Brain microvascular endothelial cell (primary cell): ENCODE results near the gene KRT222.

ENCODE experiments used
- DNase-seq: peaks from one replicate; pipeline ENCODE4 v3.0.0-alpha.2; 2020
- H3K27ac ChIP-seq: fragments of 250-450 bp; sonication (Bioruptor Pico); 2 replicates; pipeline ENCODE4 v1.5.1; 2020; ENCODE audit warnings: mild to moderate bottlenecking, moderate library complexity
- H3K27me3 ChIP-seq: fragments of 250-450 bp; sonication (Bioruptor Pico); replicated peaks from 2 replicates; pipeline ENCODE4 v1.5.1; 2020; ENCODE audit warnings: mild to moderate bottlenecking
- H3K36me3 ChIP-seq: fragments of 250-450 bp; sonication (Bioruptor Pico); replicated peaks from 2 replicates; pipeline ENCODE4 v1.5.1; 2020; ENCODE audit warnings: mild to moderate bottlenecking
- H3K4me3 ChIP-seq: 2 replicates; pipeline ENCODE4 v1.5.1; 2011; ENCODE audit warnings: low read depth, mild to moderate bottlenecking, control low read depth, low read length, moderate library complexity
- in situ Hi-C: cut with HindIII; loops from 2 replicates; pipeline ENCODE4 v1.10.0; 2017; ENCODE audit warnings: low sequenced_read_pairs, low pct_ligation_motif_present
- TF ChIP-seq, protein P1 (sequence below): IDR thresholded peaks from 2 replicates; pipeline ENCODE4 v1.5.1; 2011; ENCODE audit warnings: low read depth, mild to moderate bottlenecking, moderate library complexity, low read length, control low read depth, inconsistent platforms; ENCODE audit errors: missing control alignments

The KRT222 gene

GRCh38 chr17:40651939-40652338 is 13.0 kb downstream of the KRT222 start:
- no peak overlapping the region for H3K4me3 ChIP-seq
- no peaks in the 10 kb centered on the region for H3K27me3 ChIP-seq
- H3K27ac ChIP-seq, result no peak overlapping the region
- in situ Hi-C loops, result no loop called here
- no peaks in the 10 kb centered on the region for H3K36me3 ChIP-seq
- TF ChIP-seq, protein P1, sequence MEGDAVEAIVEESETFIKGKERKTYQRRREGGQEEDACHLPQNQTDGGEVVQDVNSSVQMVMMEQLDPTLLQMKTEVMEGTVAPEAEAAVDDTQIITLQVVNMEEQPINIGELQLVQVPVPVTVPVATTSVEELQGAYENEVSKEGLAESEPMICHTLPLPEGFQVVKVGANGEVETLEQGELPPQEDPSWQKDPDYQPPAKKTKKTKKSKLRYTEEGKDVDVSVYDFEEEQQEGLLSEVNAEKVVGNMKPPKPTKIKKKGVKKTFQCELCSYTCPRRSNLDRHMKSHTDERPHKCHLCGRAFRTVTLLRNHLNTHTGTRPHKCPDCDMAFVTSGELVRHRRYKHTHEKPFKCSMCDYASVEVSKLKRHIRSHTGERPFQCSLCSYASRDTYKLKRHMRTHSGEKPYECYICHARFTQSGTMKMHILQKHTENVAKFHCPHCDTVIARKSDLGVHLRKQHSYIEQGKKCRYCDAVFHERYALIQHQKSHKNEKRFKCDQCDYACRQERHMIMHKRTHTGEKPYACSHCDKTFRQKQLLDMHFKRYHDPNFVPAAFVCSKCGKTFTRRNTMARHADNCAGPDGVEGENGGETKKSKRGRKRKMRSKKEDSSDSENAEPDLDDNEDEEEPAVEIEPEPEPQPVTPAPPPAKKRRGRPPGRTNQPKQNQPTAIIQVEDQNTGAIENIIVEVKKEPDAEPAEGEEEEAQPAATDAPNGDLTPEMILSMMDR, result no peak
- no peak for DNase-seq

DNA sequence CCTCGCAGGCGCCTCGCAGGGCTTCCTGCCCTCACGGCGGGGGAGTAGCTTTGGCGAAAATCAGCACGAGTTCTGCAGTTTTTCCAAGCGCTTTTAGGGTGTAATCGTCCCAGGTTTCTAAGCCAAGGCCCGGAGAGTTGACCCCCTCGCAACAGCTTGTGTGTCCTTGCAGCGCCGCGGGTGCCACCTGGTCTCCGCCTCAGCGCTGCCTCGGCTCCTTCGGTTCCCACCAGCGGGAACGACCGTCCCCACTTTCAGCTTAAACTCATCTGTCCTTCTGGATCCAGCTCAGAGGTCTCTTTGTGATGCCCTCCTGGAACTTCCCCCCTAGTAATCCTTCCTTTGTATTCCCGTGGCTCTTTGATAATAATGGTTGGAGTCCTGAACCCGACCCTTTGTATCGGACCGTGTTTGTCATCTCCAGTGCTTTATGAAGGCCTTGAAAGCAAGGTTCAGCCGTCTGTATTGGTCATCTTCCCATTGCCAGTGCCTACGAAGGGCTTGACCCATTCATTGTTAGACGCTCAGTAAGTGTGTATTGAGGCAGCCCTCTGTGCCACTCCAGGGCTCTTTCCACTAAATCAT is 16.5 kb downstream of the KRT222 start:
- no peaks in the 10 kb centered on the region for H3K27me3 ChIP-seq
- H3K27ac ChIP-seq, result peak overlapping the region; percentile 97
- no peaks in the 10 kb centered on the region for H3K36me3 ChIP-seq
- in situ Hi-C loops, result no loop called here
- peak overlapping the region; percentile 89 for H3K4me3 ChIP-seq
- TF ChIP-seq, protein P1, result no peak
- DNase-seq, result peak; percentile 8

DNA sequence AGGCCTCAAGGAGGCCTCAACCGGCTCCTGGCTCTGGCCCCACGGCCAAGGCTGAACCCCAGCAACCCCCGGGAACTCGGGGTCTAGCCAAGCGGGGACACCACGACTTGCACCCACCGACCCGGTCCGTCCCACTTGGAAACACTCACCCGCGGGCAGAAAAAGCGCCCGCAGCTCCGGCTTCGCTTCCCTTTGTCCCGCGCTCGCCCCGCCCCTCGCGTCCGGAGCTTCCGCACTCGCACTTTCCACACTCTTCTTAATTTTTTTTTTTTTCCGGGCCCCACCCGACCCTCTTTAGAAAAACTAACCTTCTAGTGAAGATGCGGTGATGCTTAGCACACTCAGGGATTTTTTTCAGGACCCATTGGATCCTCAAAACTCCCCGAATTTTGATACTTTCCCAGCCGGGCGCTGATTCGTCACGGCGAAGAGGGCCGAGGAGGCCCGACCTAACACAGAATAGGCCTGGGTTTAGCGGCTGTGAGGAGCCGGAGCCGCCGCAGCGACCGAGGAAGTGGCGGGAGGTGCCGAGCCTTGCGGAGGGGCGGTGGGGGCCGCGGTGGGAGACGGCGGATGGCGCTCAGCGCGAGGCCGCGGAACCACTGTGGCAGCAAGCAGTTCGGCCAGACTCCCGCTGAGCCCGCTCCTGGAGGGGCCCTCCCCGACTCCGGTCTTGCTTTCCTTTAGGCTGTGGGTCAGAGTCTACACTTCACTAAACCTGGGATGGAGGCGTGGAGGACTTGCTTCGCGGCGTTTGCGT is 17.2 kb downstream of the KRT222 start, which contains the start of gene SMARCE1:
SMARCE1 (minus strand) TSS at position 195 of the 760 bp plus-strand sequence. CDS start 2,016 bp downstream, outside the sequence.
- in situ Hi-C loops, result no loop called here
- DNase-seq, result peak; percentile 66

DNA sequence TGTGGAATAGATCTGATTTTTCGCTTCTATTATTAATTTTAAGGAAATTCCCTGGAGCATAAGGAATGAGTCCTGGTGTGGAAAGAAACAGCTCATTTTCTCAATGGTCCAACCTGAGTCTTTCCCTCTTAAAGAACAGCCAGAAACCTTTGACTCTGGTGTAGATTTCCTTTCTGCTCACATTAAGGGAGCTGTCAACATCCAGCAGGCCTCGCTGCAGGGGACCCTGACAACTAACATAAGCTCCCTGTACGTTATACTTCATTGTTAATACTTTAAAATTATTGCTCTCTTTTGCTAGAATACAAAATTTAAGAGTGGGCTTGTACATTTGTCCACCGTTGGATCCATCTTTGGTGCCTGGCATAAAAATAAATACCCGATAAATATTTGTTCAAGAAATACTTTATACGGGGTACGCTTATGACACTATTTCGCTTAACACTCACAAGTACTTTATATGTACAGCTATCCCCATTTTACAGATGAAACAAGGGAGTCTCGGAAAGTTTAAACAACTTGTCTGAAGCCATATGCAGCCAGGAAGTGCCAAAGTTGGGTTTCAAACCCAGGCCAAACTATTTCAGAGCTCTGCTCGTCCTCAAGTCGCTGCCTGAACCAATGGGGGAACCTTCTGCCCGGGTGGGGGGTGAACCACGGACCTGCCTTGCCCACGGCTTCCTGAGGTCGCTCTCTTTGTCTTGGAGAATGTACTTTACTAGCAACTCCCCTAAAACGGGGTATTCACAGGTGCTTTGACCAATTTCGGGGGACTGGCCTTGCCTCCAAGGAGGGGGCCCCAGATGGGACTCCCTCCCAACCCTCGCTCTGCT is 18.0 kb downstream of the KRT222 start:
- H3K4me3 ChIP-seq, result peak overlapping the region; percentile 89
- peaks cover 12% of the 10 kb centered on the region for H3K36me3 ChIP-seq
- DNase-seq, result peak; percentile 28
- TF ChIP-seq, protein P1, result no peak
- H3K27ac ChIP-seq, result peak overlapping the region; percentile 97
- H3K27me3 ChIP-seq, result no peaks in the 10 kb centered on the region
- in situ Hi-C loops, result no loop called here

More for the DNA sequence above, 17.2 kb downstream of the KRT222 start, which contains the start of gene SMARCE1:
- peak within 1 kb of the TSS; percentile 97 for H3K27ac ChIP-seq
- peaks cover 5% of the 10 kb centered on the region for H3K36me3 ChIP-seq
- no peaks in the 10 kb centered on the region for H3K27me3 ChIP-seq
- TF ChIP-seq, protein P1, result no peak
- peak within 1 kb of the TSS; percentile 89 for H3K4me3 ChIP-seq

DNA sequence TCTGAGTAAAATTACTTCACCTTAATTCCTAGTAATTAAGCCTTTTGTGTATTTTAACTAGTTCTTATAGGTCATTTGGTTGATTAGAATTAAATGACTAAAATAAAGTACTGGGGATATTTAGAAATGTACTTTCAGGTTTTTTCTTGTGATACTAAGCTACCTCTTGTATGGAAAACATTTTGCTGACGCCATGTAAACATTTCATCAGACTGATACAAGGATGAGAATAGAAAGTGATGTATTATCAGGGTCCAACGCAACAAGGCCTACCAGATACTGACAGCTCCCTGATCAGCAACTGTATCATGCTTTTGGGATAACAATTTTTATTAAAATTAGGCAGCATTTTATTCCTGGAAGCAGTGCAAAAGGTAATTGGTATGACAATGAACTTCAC is 19.0 kb downstream of the KRT222 start:
- in situ Hi-C loops, result no loop called here
- no peak for DNase-seq
- Histone ChIP-seq H3K36me3 (peaks cover 22% of the 10 kb centered on the region), H3K27me3 (no peaks in the 10 kb centered on the region), H3K27ac (no peak overlapping the region), H3K4me3 (no peak overlapping the region)
- TF ChIP-seq, protein P1, result no peak
